Middle frontal gyrus (tissue), 1 donor: ENCODE data around the gene ASZ1.

Source experiments
- DNase-seq: peaks from one replicate; pipeline ENCODE4 v3.0.0-alpha.2; 2015; ENCODE audit warnings: low spot score; ENCODE audit errors: extremely low spot score

Gene ASZ1

DNA sequence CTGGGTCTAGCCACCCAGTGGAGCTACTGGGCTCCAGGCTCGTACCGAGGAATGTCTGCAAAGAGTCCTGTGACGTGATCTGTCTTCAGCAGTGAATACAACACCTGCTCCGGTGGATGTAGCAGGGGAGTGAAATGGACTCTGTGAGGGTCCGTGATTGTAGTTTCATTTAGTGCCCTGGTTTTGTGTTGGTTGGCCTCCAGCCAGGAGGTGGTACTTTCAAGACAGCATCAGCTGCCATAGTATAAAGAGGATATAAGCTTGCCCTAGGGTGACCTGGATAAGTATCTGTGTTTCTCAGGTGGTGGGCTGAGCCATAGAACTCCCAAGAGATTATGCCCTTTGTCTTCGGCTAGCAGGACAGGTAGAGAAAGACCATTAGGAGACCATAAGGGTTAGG is 79.8 kb downstream of the ASZ1 start:
- no peak for DNase-seq

- DNase-seq = no peak
Measured at GRCh38 chr7:117346161-117346560, 81.1 kb downstream of the ASZ1 start.

GRCh38 chr7:117338020-117338419 is 89.3 kb downstream of the ASZ1 start:
- no peak for DNase-seq

DNA sequence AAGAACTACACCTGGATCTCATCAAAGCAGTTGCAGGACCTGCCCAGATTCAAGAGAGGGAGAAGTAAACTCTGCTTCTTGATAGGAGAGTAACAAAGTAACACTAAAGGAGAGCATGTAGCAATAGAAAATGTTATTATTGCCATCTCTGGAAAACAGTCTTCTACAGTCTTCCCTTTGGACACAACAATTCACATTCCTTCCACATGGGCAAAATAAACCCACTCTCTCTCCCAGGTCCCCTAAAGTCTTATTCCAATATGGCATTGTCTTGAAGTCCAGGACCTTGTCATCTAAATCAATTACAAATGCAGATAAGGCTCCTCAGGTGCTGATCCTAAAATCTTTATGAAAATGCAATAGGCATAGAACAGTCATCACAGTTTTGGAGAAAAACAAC is 94.1 kb downstream of the ASZ1 start:
- no peak for DNase-seq

DNA sequence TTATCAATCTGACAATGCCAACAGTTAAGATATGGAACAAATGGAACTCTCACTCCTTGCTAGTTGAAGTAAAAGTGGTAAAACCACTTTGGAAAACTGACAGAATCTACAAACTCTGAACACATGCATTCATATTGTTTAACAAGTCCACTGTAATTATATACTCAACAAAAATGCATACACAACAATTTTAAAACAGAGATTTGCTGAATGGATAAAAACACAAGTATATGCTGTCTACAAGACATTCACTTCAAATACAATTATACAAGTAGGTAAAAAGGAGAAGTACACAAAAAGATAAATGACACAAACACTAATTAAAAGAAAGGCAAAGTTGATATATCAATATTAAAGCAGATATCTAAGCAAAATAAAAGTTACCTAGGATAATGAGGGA is 95.3 kb downstream of the ASZ1 start:
- no peak for DNase-seq

- no peak for DNase-seq
Measured at GRCh38 chr7:117325836-117326235, 101.5 kb downstream of the ASZ1 start.

GRCh38 chr7:117324960-117325359 is 102.3 kb downstream of the ASZ1 start:
- no peak for DNase-seq

DNA sequence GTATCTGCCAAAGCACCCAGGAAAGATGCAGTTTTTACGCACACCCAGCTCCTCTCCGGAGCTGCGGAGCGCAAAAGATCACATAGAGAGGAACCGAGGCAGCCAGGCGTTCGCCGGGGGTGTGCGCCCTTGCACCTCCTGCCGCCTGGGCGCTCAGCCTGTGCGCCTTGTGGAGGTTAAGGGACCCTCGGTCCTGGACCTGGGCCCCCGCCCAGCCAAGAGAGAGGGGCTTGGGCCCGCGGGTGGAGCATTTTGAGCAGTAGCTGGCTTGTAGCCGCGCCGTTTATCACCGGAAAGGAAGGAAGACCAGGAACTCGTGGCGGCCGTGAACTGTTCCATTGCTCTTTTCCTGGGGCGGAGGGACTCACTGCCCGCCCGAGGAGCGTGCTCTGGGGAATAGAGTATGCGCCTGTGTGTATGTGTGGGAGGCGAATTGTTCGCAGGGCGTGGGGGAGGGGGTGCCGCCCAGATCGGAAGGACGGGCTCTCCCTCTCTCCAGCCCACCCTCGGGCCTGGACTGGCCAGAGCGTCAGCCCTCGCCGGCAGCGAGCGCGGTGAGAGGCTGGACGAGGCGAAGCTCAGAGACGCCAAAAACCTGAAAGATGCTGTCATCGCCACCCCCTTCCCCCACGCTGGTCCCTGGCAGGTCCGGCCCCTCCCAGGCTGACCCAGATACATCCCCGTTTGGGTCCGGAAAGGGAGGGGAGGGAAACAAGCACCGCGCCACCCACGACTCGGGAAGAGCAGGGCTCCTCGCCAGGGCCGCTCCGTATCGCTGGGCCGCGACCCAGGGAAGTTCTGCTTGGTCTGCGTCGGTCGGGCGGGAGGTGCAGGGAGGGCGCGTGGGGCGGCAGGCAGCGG is 103.2 kb downstream of the ASZ1 start:
- DNase-seq = no peak

DNA sequence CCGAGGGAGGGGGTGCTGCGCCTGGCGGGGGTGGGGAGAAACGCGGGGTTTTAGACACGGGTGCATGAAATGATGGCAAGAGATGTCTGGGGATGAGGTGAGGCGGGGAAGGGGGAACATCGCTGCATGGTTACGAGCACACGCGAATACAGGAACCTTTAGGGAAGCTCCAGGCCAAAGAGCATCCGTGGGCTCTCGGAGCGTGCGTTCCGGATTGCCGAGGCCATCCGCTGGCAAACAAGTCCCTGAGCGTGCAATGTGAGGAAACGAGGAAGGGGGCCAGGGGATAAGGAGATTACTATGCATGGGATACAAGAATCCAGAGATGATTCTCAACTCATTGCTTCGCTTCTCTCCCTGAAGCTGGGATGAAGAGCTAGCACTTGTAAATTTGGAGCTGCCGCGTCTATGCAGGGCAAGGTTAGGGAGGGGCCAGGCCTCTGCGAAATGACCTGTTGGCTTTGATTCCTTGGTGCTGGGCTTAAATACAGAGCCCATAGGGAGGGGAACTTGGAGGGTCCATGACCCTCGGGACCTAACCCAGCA is 103.9 kb downstream of the ASZ1 start:
- no peak for DNase-seq

DNA sequence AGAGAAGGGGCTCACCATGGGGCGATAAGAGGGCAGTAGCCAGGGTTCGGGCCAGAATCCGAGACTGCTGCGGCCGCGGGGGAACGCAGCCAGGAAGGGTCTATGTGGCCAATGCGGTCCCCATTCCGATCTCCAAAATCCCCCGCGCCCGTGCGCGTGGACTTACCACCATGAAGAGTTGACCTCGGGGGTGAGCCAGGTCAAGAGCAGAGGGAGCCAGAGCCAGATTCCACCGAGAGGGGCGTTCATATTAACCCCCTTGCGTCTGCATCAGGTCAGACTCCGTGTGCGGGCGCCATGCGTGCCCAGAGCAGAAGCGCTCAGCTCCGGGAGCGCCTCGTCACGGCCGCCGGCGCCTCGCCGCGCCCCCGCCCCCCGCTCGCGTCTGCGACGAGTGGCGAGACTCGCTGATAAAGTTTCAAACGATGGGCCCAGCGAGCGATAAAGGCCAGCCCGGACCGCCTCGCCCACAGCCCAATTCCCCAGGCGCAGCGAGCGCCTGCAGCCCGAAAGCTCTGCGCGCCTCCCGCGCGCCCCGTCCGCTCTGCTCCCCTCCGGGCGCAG is 104.5 kb downstream of the ASZ1 start, which contains the start of gene WNT2:
TSS of gene WNT2 (minus strand) at position 318 of the 564 bp plus-strand sequence. CDS start at position 249, 69 bp downstream.
- DNase-seq = no peak

- no peak for DNase-seq
Measured at GRCh38 chr7:117320523-117320922, 106.8 kb downstream of the ASZ1 start.

GRCh38 chr7:117319181-117319580 is 108.1 kb downstream of the ASZ1 start:
- no peak for DNase-seq

DNA sequence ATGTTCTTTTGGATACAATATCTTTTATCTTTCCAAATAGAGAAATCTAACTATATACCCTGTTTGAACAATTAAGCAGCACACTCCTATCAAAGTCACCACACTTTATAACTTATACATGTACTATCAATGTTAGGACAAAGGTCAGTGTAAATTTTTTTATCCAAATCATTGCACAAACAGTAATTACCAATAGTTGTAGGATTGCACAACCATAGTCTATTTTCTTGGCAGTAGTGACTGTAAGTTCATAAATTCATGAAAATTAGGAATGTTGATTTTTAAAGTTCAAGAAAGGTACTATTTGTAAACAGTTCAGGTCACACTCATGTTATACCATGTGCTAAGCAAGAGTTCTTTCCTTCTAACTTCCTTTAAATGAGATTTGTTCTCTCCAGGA is 113.7 kb downstream of the ASZ1 start:
- DNase-seq = no peak
